ENCODE data around the gene ZMYM3.
"Not testable (repeated sequence)": the region's sequence is repeated elsewhere in the genome, so short reads cannot be mapped to it uniquely, and the experiment has no call there.

The ZMYM3 gene

GRCh38 chrX:71269801-71270395, 16.0 kb upstream of the ZMYM3 start:
- no peak for DNase-seq (ENCODE audit: low read depth)
- no peak for TF ChIP-seq CTCF (IDR thresholded peaks at IDR 0.05; ENCODE audit: insufficient read depth, low read depth, low read length, missing control alignments)
- H3K4me3 ChIP-seq (ENCODE audit: low read depth, low read length) = no peak overlapping the region

DNA sequence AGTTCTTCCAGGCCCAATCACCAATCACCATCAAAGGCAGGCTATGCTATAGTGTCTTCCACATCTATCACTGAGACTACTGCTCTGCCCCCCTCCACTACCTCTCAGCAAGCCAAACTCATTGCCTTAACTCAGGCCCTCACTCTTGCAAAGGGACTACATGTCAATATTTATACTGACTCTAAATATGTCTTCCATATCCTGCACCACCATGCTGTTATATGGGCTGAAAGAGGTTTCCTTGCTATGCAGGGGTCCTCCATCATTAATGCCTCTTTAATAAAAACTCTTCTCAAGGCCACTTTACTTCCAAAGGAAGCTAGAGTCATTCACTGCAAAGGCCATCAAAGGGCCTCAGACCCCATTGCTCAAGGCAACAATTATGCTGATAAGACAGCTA, 14.7 kb upstream of the ZMYM3 start:
- DNase-seq (ENCODE audit: low read depth) = not testable (repeated sequence)

DNA sequence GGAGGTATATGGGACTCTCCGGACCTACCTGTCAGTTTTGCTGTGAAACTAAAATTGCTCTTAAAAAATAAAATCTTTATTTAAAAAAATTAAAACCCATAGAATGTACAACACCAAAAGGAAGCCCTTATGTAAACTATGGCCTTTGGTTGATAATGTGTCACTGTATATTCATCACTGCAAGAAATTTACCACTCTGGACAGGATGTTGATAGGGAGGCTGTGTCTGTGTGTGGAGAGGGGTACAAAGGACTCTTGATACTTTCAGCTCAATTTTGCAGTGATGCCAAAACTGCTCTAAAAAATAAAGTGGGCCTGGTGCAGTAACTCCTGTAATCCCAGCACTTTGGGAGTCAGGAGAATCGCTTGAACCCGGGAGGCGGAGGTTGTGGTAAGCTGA, 2.9 kb upstream of the ZMYM3 start:
- no peak for TF ChIP-seq CTCF (IDR thresholded peaks at IDR 0.05; ENCODE audit: insufficient read depth, low read depth, low read length, missing control alignments)
- DNase-seq (ENCODE audit: low read depth) = no peak
- H3K4me3 ChIP-seq (ENCODE audit: low read depth, low read length) = no peak overlapping the region

More for the DNA sequence above, 14.7 kb upstream of the ZMYM3 start:
- not testable (repeated sequence) for H3K4me3 ChIP-seq (ENCODE audit: low read depth, low read length)

- DNase-seq (ENCODE audit: low read depth) = no peak
- no peak for TF ChIP-seq CTCF (IDR thresholded peaks at IDR 0.05; ENCODE audit: insufficient read depth, low read depth, low read length, missing control alignments)
- H3K4me3 ChIP-seq (ENCODE audit: low read depth, low read length) = no peak overlapping the region
These were observed 2.1 kb upstream of the ZMYM3 start for GRCh38 chrX:71256051-71256450.

DNA sequence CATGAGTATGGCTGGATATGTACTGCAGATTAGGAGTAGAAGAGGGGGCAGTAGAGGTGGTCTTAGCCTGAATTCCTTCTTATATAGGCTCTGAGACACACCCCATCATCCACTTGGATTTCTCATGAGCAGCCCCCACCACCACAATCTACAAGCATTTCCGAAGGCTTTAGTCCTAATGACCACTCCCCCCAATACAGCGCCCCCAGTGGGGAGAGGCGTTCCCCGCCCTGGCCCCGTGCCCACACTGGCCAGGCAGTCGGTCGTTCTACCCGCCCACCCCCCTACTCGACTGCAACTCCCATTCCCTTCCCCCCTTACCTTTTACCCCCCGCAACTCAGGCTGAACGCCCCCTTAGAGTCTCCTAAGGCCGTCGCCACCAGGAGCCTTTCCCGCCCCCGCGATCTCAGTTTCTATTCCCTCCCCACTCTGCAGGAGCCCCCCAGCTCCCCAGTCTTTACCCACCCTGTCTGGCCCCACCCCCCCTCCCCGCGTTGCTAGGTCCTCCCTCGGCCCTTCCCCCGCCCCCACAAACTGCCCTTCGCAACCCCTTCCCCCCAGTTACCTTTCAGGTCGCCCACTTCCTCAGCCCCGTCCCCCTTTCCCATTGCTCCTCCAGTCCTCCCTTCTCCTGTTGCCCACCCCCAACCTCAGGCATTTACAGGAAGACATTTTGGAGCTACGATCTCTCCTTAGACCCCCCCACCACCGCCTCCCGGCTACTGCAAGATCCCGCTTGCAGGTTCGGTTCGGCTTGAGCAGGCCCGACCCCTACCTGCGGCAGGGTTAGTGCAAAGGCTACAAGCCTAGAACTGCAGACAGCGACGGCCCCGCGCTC, 468 bp downstream of the ZMYM3 start:
- peak; percentile 67 for TF ChIP-seq CTCF (IDR thresholded peaks at IDR 0.05; ENCODE audit: insufficient read depth, low read depth, low read length, missing control alignments)
- peak; percentile 57 for DNase-seq (ENCODE audit: low read depth)
- H3K4me3 ChIP-seq (ENCODE audit: low read depth, low read length) = peak overlapping the region; percentile 91

DNA sequence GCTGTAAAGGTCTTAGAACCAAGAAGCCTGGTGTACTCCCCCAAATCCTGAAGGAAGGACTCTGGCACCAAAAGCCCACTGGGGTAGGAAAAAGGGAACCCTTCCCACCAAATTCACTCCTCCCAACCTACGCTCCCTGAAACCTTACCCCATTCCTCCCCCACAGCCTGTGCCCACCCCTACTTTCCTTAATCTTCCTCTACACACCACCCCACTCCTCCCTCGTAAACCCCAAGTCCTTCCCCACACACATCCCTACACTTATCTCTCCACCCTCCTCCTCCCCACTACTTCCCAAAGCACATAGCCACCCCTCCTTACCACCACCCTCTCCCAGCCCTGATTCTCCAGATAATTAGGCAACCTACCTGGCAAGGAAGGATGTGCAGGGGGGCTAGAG, 1.7 kb downstream of the ZMYM3 start:
- no peak for DNase-seq (ENCODE audit: low read depth)
- TF ChIP-seq CTCF (IDR thresholded peaks at IDR 0.05; ENCODE audit: insufficient read depth, low read depth, low read length, missing control alignments) = no peak
- H3K4me3 ChIP-seq (ENCODE audit: low read depth, low read length) = peak overlapping the region; percentile 91

GRCh38 chrX:71251466-71251973, 2.4 kb downstream of the ZMYM3 start:
- no peak for TF ChIP-seq CTCF (IDR thresholded peaks at IDR 0.05; ENCODE audit: insufficient read depth, low read depth, low read length, missing control alignments)
- peak; percentile 11 for DNase-seq (ENCODE audit: low read depth)
- peak overlapping the region; percentile 91; the same call in 1 of the 2 replicates for H3K4me3 ChIP-seq (ENCODE audit: low read depth, low read length)
